Measurements from ENCODE around the gene GFOD1. TPM values are rescaled to one million over a fixed set of nuclear protein-coding genes. Genes with fewer than 3 reads are reported as not detected.
A peak's percentile ranks its signal among the peaks of the same experiment; 100 is the strongest.

GFOD1 gene
- total and polyA plus RNA-seq, 11 donors = 16.2 to 65.8 (median 41.5) TPM

DNA sequence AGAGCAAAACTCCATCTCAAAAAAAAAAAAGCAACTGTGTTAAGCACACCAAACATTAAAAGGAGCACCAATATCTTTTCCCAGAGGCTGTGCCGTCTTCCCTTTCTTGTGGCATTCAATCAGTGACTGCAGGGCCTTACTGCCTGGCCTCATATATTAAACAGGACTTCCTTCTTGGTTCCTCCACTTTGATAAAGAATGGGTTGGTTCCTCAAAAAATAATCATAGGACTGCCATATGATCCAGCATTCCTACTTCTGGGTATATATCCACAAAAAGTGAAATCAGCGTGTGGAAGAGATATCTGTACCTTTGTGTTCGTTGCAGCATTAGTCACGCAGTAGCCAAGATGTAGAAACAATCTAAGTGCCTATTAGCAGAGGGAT is 40.3 kb upstream of the GFOD1 start:
- H3K4me1 ChIP-seq = peaks cover 3 to 57% (median 34%) of the 10 kb centered on the region in 12 donors

DNA sequence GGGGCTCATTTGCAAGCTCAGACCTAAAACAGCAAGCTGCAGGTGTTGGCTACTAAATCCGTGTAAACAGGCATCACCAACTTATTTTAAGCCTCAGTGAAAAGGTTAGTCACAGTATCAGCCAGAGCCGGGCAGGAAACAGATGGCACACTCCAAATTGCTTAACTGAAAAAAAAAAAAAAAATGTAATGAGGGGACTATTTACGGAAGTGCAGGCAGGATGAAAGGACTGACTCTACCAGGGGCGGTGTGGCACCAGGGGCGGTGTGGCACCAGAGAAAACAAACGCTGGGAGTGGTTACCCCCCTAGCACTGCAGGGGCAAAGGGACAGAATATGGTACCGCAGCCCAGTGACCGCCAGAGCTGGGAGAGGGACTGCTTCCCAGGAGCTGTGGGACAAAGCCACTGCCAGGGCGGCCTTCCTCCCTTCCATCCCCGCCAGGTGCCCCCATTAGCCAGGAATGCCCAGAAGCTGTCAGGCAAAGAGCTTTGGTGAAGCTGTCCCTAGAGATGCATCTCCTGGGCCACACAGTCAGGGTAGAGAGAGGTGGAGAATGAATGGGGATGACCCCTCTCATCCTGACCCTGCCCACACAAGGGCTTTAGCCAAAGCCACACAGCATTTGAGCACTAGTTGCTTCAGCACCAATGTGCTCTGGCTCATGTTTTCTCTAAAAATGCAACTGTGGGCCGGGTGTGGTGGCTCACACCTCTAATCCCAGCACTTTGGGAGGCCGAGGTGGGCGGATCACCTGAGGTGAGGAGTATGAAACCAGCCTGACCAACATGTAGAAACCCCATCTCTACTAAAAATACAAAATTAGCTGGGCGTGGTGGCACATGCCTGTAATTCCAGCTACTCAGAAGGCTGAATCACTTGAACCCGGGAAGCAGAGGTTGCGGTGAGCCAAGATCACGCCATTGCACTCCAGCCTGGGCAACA is 39.6 kb upstream of the GFOD1 start:
- no peaks in the 10 kb centered on the region for H3K9me3 ChIP-seq
- H3K4me1 ChIP-seq = peaks cover 3 to 57% (median 34%) of the 10 kb centered on the region in 12 donors

More for the DNA sequence above, 40.3 kb upstream of the GFOD1 start:
- H3K36me3 ChIP-seq = no peaks in the 10 kb centered on the region
- peak overlapping the region in 11 of 12 donors; percentile 26 to 88 (median 76) for H3K27ac ChIP-seq
- TF ChIP-seq POLR2A (IDR thresholded peaks at IDR 0.05) = no peak
- TF ChIP-seq, protein P1, sequence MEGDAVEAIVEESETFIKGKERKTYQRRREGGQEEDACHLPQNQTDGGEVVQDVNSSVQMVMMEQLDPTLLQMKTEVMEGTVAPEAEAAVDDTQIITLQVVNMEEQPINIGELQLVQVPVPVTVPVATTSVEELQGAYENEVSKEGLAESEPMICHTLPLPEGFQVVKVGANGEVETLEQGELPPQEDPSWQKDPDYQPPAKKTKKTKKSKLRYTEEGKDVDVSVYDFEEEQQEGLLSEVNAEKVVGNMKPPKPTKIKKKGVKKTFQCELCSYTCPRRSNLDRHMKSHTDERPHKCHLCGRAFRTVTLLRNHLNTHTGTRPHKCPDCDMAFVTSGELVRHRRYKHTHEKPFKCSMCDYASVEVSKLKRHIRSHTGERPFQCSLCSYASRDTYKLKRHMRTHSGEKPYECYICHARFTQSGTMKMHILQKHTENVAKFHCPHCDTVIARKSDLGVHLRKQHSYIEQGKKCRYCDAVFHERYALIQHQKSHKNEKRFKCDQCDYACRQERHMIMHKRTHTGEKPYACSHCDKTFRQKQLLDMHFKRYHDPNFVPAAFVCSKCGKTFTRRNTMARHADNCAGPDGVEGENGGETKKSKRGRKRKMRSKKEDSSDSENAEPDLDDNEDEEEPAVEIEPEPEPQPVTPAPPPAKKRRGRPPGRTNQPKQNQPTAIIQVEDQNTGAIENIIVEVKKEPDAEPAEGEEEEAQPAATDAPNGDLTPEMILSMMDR (IDR thresholded peaks at IDR 0.05) = no peak
- DNase-seq (no peak), ATAC-seq (no peak)
- H3K27me3 ChIP-seq = no peaks in the 10 kb centered on the region
- H3K9me3 ChIP-seq = no peaks in the 10 kb centered on the region
- intact Hi-C loops (cut with DNase I) = loop anchor here in 4 of 10 donors (5.0 kb wide), 2 partner anchors 40 to 110 kb away; partner anchors contain the start of gene GFOD1 (in 3 of the 4)
- WGBS, 4 donors = 78 to 87% (median 82%) methylated on average over 4 of the region's 4 CpGs
- no peak overlapping the region for H3K4me3 ChIP-seq

DNA sequence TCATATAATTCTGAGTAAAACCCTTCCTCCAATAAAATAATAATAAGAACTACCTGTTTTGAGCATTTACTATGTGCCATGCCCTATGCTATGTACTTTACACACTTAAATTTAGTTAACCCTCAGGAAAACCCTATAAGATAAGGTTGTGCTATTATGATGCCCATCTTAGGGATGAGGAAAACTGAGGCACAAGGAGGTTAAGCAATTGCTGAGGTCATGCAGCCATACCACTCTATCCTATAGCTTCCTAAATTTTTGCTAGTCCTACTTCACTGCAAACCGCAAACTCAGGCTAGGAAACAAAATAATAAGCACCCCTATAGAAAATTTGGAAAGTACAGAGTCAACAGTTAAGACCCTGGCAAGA is 38.9 kb upstream of the GFOD1 start:
- ATAC-seq = no peak
- WGBS, 4 donors = 82 to 93% (median 89%) methylated on average over 1 of the region's 1 CpG
- Histone ChIP-seq H3K27me3 (no peaks in the 10 kb centered on the region), H3K9me3 (no peaks in the 10 kb centered on the region), H3K4me3 (no peak overlapping the region), H3K4me1 (peaks cover 3 to 57% (median 34%) of the 10 kb centered on the region in 12 donors), H3K36me3 (no peaks in the 10 kb centered on the region), H3K27ac (peak overlapping the region in 11 of 12 donors; percentile 26 to 88 (median 76))
- no peak for DNase-seq
- TF ChIP-seq POLR2A (IDR thresholded peaks at IDR 0.05) = no peak
- TF ChIP-seq, protein P1 (IDR thresholded peaks at IDR 0.05) = no peak
- intact Hi-C loops (cut with DNase I) = loop anchor here in 4 of 10 donors (5.0 kb wide), 2 partner anchors 39 to 109 kb away; partner anchors contain the start of gene GFOD1 (in 3 of the 4)

More for the DNA sequence above, 39.6 kb upstream of the GFOD1 start:
- Histone ChIP-seq H3K4me3 (no peak overlapping the region), H3K27ac (peak overlapping the region; percentile 26 to 88 (median 76)), H3K27me3 (no peaks in the 10 kb centered on the region), H3K36me3 (no peaks in the 10 kb centered on the region)
- intact Hi-C loops (cut with DNase I) = loop anchor here in 4 of 10 donors (5.0 kb wide), 2 partner anchors 40 to 110 kb away; partner anchors contain the start of gene GFOD1 (in 3 of the 4)
- peak in 3 of 5 donors; percentile 52 to 60 (median 53) for DNase-seq
- TF ChIP-seq POLR2A (IDR thresholded peaks at IDR 0.05) = no peak
- TF ChIP-seq, protein P1 (IDR thresholded peaks at IDR 0.05) = peak in 1 of 12 donors; percentile 7
- peak; percentile 44 to 82 (median 66) for ATAC-seq
- 54 to 58% (median 55%) methylated on average over 17 of the region's 17 CpGs for WGBS, 4 donors

All from heart left ventricle (tissue), 16 donors.